NCI-H2227 (cell line): ENCODE measurements around the gene ANKRD22.

ENCODE experiments used
- DNase-seq: peaks from one replicate; lab custom pipeline; 2025; ENCODE audit not compliant: unreplicated experiment; lab: John Stamatoyannopoulos, UW

Gene ANKRD22

DNA sequence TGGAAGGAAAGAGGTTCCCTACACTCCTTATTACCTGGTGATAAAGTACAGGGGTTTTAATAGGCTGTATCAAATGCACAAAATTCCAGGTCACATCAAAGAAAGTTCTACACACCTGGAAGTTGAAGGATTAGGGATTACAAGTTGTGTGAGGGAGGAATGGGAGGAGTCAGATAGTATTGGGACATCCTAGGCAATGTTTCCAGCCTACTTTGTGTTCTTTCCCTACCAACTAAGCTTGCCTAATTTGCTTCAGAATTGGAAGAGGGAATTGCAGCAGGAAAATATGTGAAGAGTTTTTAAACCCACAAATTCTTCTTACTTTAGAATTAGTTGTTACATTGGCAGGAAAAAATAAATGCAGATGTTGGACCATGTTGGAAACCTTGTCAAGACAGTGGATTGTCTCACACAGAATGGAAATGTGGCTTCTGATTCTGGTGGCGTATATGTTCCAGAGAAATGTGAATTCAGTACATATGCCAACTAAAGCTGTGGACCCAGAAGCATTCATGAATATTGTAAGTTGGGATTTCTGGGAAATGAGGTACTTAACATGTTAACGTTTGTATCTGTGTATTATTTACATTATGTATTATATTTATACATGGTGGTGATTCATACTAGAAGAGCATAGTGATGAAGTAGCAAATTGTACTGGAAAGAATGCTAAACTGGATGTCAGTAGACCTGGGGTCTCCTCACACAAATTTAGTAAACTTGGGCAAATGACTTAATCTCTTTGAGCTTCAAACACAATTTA is 48.9 kb downstream of the ANKRD22 start, which contains the start of gene LIPM:
TSS of gene LIPM (plus strand) at position 208 of the 763 bp plus-strand sequence. CDS start at position 375, 167 bp downstream.
- no peak for DNase-seq

DNA sequence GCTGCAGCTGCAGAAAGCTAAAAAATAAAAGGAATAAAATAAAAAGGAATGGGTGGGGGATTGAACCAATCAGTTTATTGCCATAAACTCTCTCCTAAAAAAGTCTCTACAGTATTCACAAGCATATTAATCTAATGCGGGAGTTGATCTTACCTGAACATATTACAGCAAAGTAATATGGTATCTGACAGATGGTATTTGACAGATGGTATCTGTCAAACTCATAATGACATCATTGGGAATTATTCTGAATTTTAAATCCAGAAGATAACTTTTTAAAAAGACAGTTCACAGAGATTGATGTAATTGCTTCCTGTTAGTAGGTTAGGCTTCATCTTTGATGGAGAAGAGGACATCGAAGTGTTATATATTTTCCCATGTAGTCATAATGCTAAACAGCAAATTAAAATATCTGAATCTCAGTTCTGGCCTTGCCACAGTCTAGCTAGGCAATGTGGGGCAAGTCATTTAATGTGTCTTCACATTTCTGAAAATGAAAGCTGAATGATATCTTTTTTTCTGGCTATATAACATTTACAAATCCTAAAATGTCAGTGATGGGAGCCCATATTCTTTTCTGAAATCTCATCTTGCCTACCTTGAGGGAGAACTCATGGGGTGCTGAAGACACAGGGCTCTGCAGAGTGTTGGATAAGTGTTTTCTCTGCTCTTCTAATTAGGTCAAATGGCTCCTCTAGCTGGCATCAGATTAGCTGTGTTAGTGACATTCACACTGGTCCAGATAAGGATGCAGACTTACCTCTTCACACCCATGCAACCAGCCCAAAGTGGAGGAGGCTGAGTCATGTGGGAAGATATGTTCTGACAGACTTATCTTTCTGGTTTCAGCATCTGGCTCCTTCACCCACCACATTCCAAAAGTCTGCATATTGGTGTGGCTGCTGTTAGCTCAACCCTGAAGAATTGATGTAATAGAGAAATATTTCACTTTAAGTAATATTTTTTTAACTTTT is 51.2 kb downstream of the ANKRD22 start:
- DNase-seq: no peak

DNA sequence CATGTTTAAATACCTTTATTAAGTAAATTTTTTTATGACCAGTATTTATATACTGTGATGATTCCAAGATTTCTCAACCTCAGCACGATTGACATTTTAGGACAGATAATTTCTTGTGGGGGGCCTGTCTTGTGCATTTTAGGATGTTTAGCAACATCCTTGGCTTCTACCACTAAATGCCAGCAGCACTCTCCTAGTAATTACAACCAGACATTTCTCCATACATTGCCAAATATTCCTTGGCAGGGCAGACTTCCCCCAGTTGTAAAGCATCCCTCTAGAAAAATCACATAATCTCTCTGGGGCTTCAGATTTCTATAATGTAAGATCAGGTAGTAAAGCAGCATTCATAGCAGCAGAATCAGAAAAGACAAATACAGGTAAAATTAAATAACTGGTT is 56.9 kb downstream of the ANKRD22 start:
- no peak for DNase-seq

DNA sequence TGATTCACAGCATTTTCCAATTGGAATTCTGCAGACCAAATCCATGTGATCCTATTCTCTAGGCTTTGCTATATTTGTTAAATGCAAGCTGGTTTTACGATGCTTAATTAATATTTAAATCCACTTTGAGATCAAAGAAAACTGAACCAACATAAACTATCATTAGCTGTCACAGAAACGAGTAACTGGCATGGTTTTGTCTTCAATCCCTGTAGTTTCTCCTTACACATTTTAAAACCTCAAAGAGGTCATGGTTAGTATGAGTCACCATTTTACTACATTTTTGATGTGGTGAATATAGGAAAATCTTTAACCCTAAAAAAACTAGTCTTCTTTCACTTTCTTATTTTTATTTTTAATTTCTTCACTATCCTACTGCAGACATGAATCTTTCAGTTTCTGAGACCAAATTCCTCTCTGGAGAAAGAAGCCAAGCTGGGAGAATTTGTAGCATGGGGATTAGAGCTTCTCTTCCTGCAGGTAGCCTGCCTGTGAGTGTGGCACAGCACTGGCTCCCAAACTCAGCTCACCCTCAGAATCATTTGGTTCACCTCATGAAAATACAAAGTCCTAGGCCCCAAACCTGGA is 57.8 kb downstream of the ANKRD22 start:
- no peak for DNase-seq

DNA sequence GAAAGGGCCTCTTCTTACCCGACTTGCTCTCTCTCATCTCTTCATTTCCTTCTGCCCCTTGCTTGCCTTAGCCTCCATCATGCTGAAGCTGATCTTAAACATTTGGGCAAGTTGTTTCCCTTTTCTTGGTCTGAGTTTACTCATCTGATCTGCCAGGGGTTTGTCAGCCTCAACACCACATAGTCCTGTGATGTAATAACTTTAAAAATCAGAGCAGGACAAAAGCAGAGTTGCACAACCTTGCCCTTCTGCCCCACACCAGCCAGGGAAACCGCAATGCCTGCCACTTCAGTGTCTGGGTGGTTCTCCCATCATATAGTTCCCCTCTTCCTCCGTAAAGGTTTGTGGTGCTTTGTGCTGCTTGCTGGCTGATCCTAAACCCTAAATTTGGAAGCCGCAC is 59.0 kb downstream of the ANKRD22 start:
- no peak for DNase-seq

DNA sequence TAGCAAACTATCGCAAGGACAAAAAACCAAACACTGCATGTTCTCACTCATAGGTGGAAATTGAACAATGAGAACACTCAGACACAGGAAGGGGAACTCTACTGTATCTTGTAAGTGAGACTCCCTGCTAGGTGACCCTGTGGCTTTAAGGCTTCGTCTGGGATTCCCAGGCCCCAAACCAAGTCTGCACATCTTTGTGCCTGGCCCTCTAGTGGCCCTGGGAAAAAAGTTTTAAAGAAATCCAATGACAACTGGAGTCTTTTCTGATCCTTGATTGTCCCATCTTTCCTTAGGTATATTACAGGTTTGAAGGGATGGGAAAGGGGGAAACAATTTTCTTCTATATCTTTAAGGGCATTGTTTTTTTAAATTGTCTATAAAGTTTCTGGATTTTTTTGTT is 59.7 kb downstream of the ANKRD22 start:
- no peak for DNase-seq

DNA sequence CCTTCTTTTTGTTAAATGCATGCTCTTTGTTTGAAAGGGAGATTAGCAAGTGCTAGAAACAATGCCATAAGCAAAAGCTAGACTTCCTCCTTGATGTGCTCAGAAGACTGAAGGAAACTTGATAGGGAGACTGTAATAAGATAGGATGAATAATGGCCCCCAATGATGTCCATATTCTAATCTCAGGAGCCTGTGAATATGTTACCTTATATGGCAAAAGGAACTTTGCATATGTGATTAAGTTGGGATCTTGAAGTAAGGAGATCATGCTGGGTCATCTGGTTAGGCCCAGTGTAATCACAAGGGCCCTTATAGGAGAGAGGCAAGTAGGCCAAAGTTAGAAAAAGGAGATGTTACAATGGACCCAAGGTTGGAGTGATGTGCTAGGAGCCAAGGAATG is 62.7 kb downstream of the ANKRD22 start:
- no peak for DNase-seq

DNA sequence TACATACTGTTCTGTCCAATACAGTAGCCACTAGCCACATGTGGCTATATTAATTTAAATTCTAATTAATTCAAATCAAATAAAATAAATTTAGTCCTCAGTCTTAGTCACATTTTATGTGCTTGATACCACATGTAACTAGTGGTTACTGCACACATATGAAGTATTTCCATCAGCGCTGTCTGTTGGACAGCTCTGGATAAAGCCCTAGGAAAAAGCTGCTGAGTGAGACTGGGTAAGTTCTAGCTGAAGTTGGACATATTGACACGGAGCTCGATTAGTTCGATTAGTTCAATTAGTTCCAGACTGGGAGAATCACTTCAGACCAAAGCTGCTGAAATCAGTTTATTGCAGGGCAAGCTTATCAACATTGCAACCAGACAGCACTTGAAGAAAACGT is 64.2 kb downstream of the ANKRD22 start:
- DNase-seq: no peak

DNA sequence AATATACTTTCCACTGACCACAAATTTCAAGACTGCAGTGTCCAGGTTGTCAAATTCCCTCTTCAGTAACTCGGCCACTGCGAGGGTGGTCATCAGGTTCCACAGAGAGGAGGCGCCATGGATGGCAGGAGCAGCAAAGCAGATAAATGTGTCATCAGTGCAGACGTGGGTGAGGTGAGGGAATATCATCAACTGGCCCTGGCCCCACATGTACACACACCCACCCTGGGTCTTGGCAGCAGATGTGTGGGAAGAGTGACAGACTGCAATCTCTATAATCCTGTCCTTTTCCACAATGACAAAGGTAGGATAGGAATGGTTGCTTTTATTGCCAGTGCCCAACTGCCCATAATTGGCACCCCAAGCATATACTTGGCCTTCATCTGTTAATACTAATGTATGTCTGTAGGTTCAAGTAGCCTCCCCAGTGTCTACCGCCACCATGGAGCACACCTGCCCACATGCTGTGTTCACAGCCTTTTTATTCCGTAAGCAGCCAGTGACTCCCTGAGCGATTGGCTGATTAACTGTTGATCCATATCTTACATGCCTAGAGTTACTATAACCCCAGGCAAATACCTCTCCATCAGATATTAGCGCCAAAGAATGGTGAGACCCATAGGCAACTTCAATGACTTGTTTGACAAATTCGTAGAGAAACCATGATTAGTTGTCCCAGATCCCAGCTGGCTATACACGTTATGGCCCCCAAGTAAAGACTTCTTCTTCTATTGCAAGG is 65.4 kb downstream of the ANKRD22 start:
- no peak for DNase-seq

DNA sequence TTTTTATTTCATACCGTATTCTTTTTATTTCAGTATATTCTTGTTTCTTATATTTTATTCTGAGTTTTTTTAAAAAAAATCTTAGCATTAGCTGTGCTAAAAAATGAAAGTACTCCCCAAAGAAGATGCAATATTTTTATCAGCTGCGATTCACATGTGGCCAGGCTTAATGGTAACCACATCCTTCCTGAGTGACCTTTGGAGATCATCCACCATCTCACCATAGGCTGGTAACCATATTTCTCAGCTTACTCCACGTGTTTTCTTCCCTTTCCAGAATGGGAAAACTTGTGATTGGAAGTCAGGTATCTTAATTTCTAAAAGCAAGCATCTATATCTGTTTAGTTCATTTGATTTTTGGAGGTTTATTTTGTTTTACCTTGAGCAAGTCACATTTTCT is 67.9 kb downstream of the ANKRD22 start:
- no peak for DNase-seq

DNA sequence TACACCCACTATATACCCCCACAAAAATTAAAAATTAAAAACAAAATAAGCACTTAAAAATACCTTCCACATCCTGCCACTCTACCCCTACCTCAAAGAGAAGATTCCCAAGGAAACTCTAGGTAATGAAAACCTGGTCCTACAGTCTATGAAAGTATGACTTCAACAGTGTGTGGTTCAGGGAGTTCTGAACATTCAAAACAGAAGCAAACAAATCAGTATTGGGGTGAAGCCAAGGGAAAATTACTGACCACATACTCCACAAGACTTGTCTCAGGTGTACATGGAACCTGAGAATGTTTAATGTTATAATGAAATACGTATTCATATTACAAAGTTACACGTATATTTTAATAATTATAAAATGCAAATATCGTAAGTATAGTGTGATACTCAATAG is 69.4 kb downstream of the ANKRD22 start:
- no peak for DNase-seq

DNA sequence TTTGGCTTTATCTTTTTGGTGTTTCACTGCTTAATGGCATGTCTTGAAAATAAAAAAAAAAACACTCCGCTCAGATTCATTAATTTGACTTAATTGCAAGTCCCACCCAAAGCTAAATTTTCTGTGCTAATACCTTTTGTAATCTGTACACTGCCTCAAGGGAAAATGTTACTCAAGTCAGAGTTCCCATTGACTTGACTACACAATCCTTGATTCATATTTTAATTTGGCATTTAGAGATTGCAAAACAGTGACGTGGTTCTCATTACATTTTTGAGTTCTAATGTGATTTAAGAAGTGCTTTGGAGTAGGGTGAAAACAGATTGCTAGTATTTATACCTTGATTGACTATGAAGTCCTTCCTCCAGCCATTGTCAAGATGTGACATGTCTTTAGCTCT is 70.4 kb downstream of the ANKRD22 start:
- no peak for DNase-seq
